SU-DHL-6 (cell line): ENCODE results near the gene SYT9.

ENCODE experiments used
- H2AFZ ChIP-seq: fragments of 200-600 bp; sonication (generic); 2 replicates; pipeline ENCODE4 v1.6.1; 2014; ENCODE audit warnings: low read depth, mild to moderate bottlenecking, moderate library complexity, mixed read lengths, antibody characterized with exemption, low read length; ENCODE audit not compliant: severe bottlenecking
- H3F3A ChIP-seq: fragments of 200-600 bp; shearing (Covaris generic); 2 replicates; pipeline ENCODE4 v1.6.0; 2016; ENCODE audit warnings: antibody characterized with exemption, mild to moderate bottlenecking; ENCODE audit not compliant: insufficient read depth
- H3K27ac ChIP-seq: fragments of 200-600 bp; sonication (generic); 2 replicates; pipeline ENCODE4 v1.5.1; 2016; ENCODE audit warnings: low read depth, mild to moderate bottlenecking, low read length, moderate library complexity, mixed read lengths
- H3K27me3 ChIP-seq: fragments of 200-600 bp; sonication (generic), shearing (Covaris generic); 2 replicates; pipeline ENCODE4 v1.6.0; 2014; ENCODE audit warnings: mild to moderate bottlenecking, low read length
- H3K36me3 ChIP-seq: fragments of 200-600 bp; sonication (generic); 2 replicates; pipeline ENCODE4 v1.6.1; 2014; ENCODE audit warnings: mild to moderate bottlenecking, low read length, mixed read lengths
- H3K4me2 ChIP-seq: fragments of 300-600, 200-600 bp; shearing (Covaris generic), sonication (generic); 2 replicates; pipeline ENCODE4 v1.6.0; 2014; ENCODE audit warnings: low read length, low read depth, mild to moderate bottlenecking; ENCODE audit not compliant: poor library complexity, severe bottlenecking
- H3K4me3 ChIP-seq: fragments of 200-600 bp; sonication (generic); 2 replicates; pipeline ENCODE4 v1.5.1; 2014; ENCODE audit warnings: antibody characterized with exemption, low read length, mild to moderate bottlenecking, mixed read lengths; ENCODE audit not compliant: insufficient read depth, poor library complexity, severe bottlenecking
- H3K79me2 ChIP-seq: fragments of 200-600 bp; sonication (generic); 2 replicates; pipeline ENCODE4 v1.6.1; 2014; ENCODE audit warnings: mild to moderate bottlenecking, low read length, moderate library complexity; ENCODE audit not compliant: insufficient read depth
- H3K9ac ChIP-seq: fragments of 200-600 bp; sonication (generic); 2 replicates; pipeline ENCODE4 v1.7.0; 2014; ENCODE audit warnings: mild to moderate bottlenecking, low read length
- H3K9me2 ChIP-seq: fragments of 200-600 bp; sonication (generic); replicated peaks from 2 replicates; pipeline ENCODE4 v1.6.1; 2014; ENCODE audit warnings: low read length; ENCODE audit not compliant: insufficient read depth
- H3K9me3 ChIP-seq: fragments of 200-600 bp; sonication (generic); 2 replicates; pipeline ENCODE4 v1.6.1; 2014; ENCODE audit warnings: low read length, mixed read lengths; ENCODE audit not compliant: insufficient read depth
- H4K20me1 ChIP-seq: fragments of 200-600 bp; sonication (generic); 2 replicates; pipeline ENCODE4 v1.6.1; 2014; ENCODE audit warnings: low read depth, mild to moderate bottlenecking, antibody characterized with exemption, low read length, moderate library complexity, mixed read lengths
- CTCF ChIP-seq: fragments of 200-600 bp; sonication (generic); IDR thresholded peaks from one replicate; pipeline ENCODE4 v1.5.1; 2017; ENCODE audit warnings: antibody characterized with exemption, mild to moderate bottlenecking, low read length, moderate library complexity; ENCODE audit not compliant: insufficient read depth, poor library complexity, severe bottlenecking
- EZH2phosphoT487 ChIP-seq: fragments of 200-600 bp; sonication (generic), shearing (Covaris generic); conservative IDR thresholded peaks from 2 replicates; pipeline ENCODE4 v1.6.1; 2018; ENCODE audit warnings: mild to moderate bottlenecking, antibody characterized with exemption, low read length, moderate library complexity, mixed read lengths

The SYT9 gene

GRCh38 chr11:7262672-7263071 lies 11.0 kb downstream of the SYT9 start:
- no peaks in the 10 kb centered on the region for H3K79me2 ChIP-seq
- no peaks in the 10 kb centered on the region for H4K20me1 ChIP-seq
- no peaks in the 10 kb centered on the region for H3K9me3 ChIP-seq
- H3K36me3 ChIP-seq: no peaks in the 10 kb centered on the region; the same call in 1 of the 2 replicates
- no peaks in the 10 kb centered on the region for H3K9me2 ChIP-seq
- H3K4me3 ChIP-seq: no peak overlapping the region
- H3K27me3 ChIP-seq: no peaks in the 10 kb centered on the region
- no peaks in the 10 kb centered on the region for H3F3A ChIP-seq
- no peak overlapping the region for H3K27ac ChIP-seq
- no peak overlapping the region for H3K4me2 ChIP-seq
- H3K9ac ChIP-seq: no peak overlapping the region
- TF ChIP-seq CTCF (no peak), EZH2phosphoT487 (no peak)
- H2AFZ ChIP-seq: no peak overlapping the region

- Histone ChIP-seq H3K9ac (no peak overlapping the region), H3K27me3 (no peaks in the 10 kb centered on the region), H4K20me1 (no peaks in the 10 kb centered on the region), H3K9me3 (no peaks in the 10 kb centered on the region), H3K4me2 (no peak overlapping the region), H3K9me2 (no peaks in the 10 kb centered on the region), H2AFZ (no peak overlapping the region), H3F3A (no peaks in the 10 kb centered on the region), H3K4me3 (no peak overlapping the region), H3K27ac (no peak overlapping the region), H3K36me3 (no peaks in the 10 kb centered on the region; the same call in 1 of the 2 replicates), H3K79me2 (no peaks in the 10 kb centered on the region)
- TF ChIP-seq EZH2phosphoT487 (no peak), CTCF (no peak)
Measured at GRCh38 chr11:7263842-7264241, 12.1 kb downstream of the SYT9 start.

- H3K9me3 ChIP-seq: no peaks in the 10 kb centered on the region
- TF ChIP-seq CTCF (no peak), EZH2phosphoT487 (no peak)
- H3K27me3 ChIP-seq: no peaks in the 10 kb centered on the region
- H3K4me2 ChIP-seq: no peak overlapping the region
- no peak overlapping the region for H3K27ac ChIP-seq
- H3F3A ChIP-seq: no peaks in the 10 kb centered on the region
- no peaks in the 10 kb centered on the region; the same call in 1 of the 2 replicates for H3K36me3 ChIP-seq
- no peaks in the 10 kb centered on the region for H3K9me2 ChIP-seq
- no peak overlapping the region for H2AFZ ChIP-seq
- H3K9ac ChIP-seq: no peak overlapping the region
- no peak overlapping the region for H3K4me3 ChIP-seq
- H3K79me2 ChIP-seq: no peaks in the 10 kb centered on the region
- no peaks in the 10 kb centered on the region for H4K20me1 ChIP-seq
Measured at GRCh38 chr11:7268758-7269157, 17.1 kb downstream of the SYT9 start.
